Gastrocnemius medialis (tissue), 4 donors: ENCODE measurements around the gene C11orf21. TPM values are rescaled to one million over a fixed set of nuclear protein-coding genes. Genes with fewer than 3 reads are reported as not detected.

ENCODE experiments used
- ATAC-seq, 2 donors: fragments of 150-250 bp; one replicate each; pipeline ENCODE4 v1.9.1; 2016
- DNase-seq, 2 donors: peaks; one replicate each; pipeline ENCODE4 v3.0.0-alpha.2; 2019
- H3K27ac ChIP-seq, 4 donors: fragments of 200-600 bp; sonication (generic); 1 replicate in 1 of 4; 2 replicates in 3 of 4; pipeline ENCODE4 v1.5.1; 2016 to 2018; ENCODE audit warnings: mild to moderate bottlenecking in 2 of 4, moderate library complexity in 1 of 4
- H3K27me3 ChIP-seq, 3 donors: fragments of 200-600 bp; sonication (generic) in 2 of 3; 1 replicate in 1 of 3; 2 replicates in 2 of 3; pipeline versions ENCODE4 v1.5.1 to v1.6.0; 2016 to 2019; ENCODE audit warnings: mild to moderate bottlenecking in 1 of 3, moderate library complexity in 1 of 3
- H3K36me3 ChIP-seq, 2 donors: fragments of 200-600 bp; sonication (generic) in 1 of 2; one replicate each; pipeline ENCODE4 v1.5.1; 2017 to 2018
- H3K4me1 ChIP-seq, 2 donors: fragments of 200-600 bp; sonication (generic) in 1 of 2; one replicate each; pipeline ENCODE4 v1.5.1; 2016 to 2017; ENCODE audit warnings: mild to moderate bottlenecking in 2 of 2
- H3K4me3 ChIP-seq, 4 donors: fragments of 200-600 bp; sonication (generic) in 3 of 4; 1 replicate in 1 of 4; 2 replicates in 3 of 4; pipeline ENCODE4 v1.5.1; 2016 to 2019; ENCODE audit warnings: mild to moderate bottlenecking in 2 of 4
- H3K9me3 ChIP-seq, 3 donors: fragments of 200-600 bp; sonication (generic) in 2 of 3; 1 replicate in 1 of 3; 2 replicates in 2 of 3; pipeline ENCODE4 v1.5.1; 2016 to 2019
- CTCF ChIP-seq, 5 experiments: fragments of 450-650 bp in 3 of 5; fragments of 200-600 bp in 2 of 5; sonication (generic) in 2 of 5; IDR thresholded peaks in 4 of 5; conservative IDR thresholded peaks in 1 of 5; 1 replicate in 4 of 5; 2 replicates in 1 of 5; pipeline ENCODE4 v1.5.1; 2016 to 2019; ENCODE audit warnings: antibody characterized with exemption in 5 of 5, mild to moderate bottlenecking in 3 of 5, moderate library complexity in 3 of 5
- POLR2A ChIP-seq, 2 donors: fragments of 450-650 bp; IDR thresholded peaks; one replicate each; pipeline ENCODE4 v1.6.1; 2017; ENCODE audit warnings: antibody characterized with exemption in 2 of 2, mild to moderate bottlenecking in 2 of 2, moderate library complexity in 2 of 2
- in situ Hi-C, 4 donors: fragments of 200-750 bp; cut with MboI; loops; one replicate each; pipeline versions ENCODE4 v1.15.0 to v1.8.0; 2017; ENCODE audit warnings: low sequenced_read_pairs in 4 of 4
- intact Hi-C: fragments of 100-400 bp; cut with DNase I; formaldehyde crosslinking; loops from one replicate; pipeline ENCODE4 v1.15.1; 2023; ENCODE audit warnings: low total_unique reads
- total RNA-seq, 4 donors: library from RNA; depleted of rRNA; stranded (reverse); fragments of >200 nt; gene quantifications; one replicate each; pipeline versions ENCODE4 v1.1.0 to v1.2.3, GENCODE V29; 2016

C11orf21 gene
- total RNA-seq, 4 donors from 2014 or later, result 0.10 TPM; not detected in 3

- no peak overlapping the region for H3K27ac ChIP-seq
These were observed 35.7 kb downstream of the C11orf21 start for GRCh38 chr11:2265854-2266585.

GRCh38 chr11:2265396-2265795 lies 36.3 kb downstream of the C11orf21 start:
- intact Hi-C loops, result no loop called here
- H3K27me3 ChIP-seq, result peaks cover 20 to 29% (median 27%) of the 10 kb centered on the region in 3 donors
- ATAC-seq (no peak), DNase-seq (no peak)
- no peaks in the 10 kb centered on the region for H3K4me1 ChIP-seq
- H3K4me3 ChIP-seq, result no peak overlapping the region
- in situ Hi-C loops, result no loop called here
- TF ChIP-seq CTCF (IDR thresholded peaks at IDR 0.05 in 4 of 5, conservative IDR thresholded peaks at IDR 0.05 in 1 of 5) (no peak), POLR2A (IDR thresholded peaks at IDR 0.05) (no peak)
- H3K36me3 ChIP-seq, result no peaks in the 10 kb centered on the region
- H3K27ac ChIP-seq, result no peak overlapping the region
- H3K9me3 ChIP-seq, result no peaks in the 10 kb centered on the region

More at GRCh38 chr11:2265854-2266585, 35.7 kb downstream of the C11orf21 start:
- intact Hi-C loops, result no loop called here
- in situ Hi-C loops, result no loop called here
- H3K9me3 ChIP-seq, result no peaks in the 10 kb centered on the region
- ATAC-seq (no peak), DNase-seq (no peak)
- no peak overlapping the region for H3K4me3 ChIP-seq
- H3K4me1 ChIP-seq, result no peaks in the 10 kb centered on the region
- peaks cover 25 to 35% (median 30%) of the 10 kb centered on the region in 3 donors for H3K27me3 ChIP-seq
- no peak for TF ChIP-seq POLR2A (IDR thresholded peaks at IDR 0.05)
- H3K36me3 ChIP-seq, result no peaks in the 10 kb centered on the region

GRCh38 chr11:2264366-2265053 lies 37.2 kb downstream of the C11orf21 start:
- H3K27ac ChIP-seq, result no peak overlapping the region
- TF ChIP-seq CTCF (IDR thresholded peaks at IDR 0.05 in 4 of 5, conservative IDR thresholded peaks at IDR 0.05 in 1 of 5), result no peak
- no peak for TF ChIP-seq POLR2A (IDR thresholded peaks at IDR 0.05)
- H3K27me3 ChIP-seq, result peaks cover 18 to 31% (median 24%) of the 10 kb centered on the region in 3 donors
- DNase-seq, result no peak
- ATAC-seq, result no peak
- H3K9me3 ChIP-seq, result no peaks in the 10 kb centered on the region
- intact Hi-C loops, result no loop called here
- in situ Hi-C loops, result no loop called here
- H3K36me3 ChIP-seq, result no peaks in the 10 kb centered on the region
- no peak overlapping the region for H3K4me3 ChIP-seq
- no peaks in the 10 kb centered on the region for H3K4me1 ChIP-seq

GRCh38 chr11:2263724-2264360 lies 37.9 kb downstream of the C11orf21 start:
- Histone ChIP-seq H3K36me3 (no peaks in the 10 kb centered on the region), H3K27ac (no peak overlapping the region), H3K4me3 (no peak overlapping the region), H3K27me3 (peaks cover 13 to 25% (median 18%) of the 10 kb centered on the region in 3 donors), H3K4me1 (no peaks in the 10 kb centered on the region), H3K9me3 (no peaks in the 10 kb centered on the region)
- TF ChIP-seq POLR2A (IDR thresholded peaks at IDR 0.05) (no peak), CTCF (IDR thresholded peaks at IDR 0.05 in 4 of 5, conservative IDR thresholded peaks at IDR 0.05 in 1 of 5) (no peak)
- no peak for DNase-seq
- no peak for ATAC-seq
- in situ Hi-C loops (no loop called here), intact Hi-C loops (no loop called here)

- peaks cover 5 to 18% (median 11%) of the 10 kb centered on the region in 3 donors for H3K27me3 ChIP-seq
- H3K4me3 ChIP-seq, result no peak overlapping the region
- no peak overlapping the region for H3K27ac ChIP-seq
- H3K9me3 ChIP-seq, result no peaks in the 10 kb centered on the region
- TF ChIP-seq POLR2A (IDR thresholded peaks at IDR 0.05), result no peak
- TF ChIP-seq CTCF (IDR thresholded peaks at IDR 0.05 in 4 of 5, conservative IDR thresholded peaks at IDR 0.05 in 1 of 5), result no peak
- H3K36me3 ChIP-seq, result no peaks in the 10 kb centered on the region
- ATAC-seq (no peak), DNase-seq (no peak)
- H3K4me1 ChIP-seq, result no peaks in the 10 kb centered on the region
- intact Hi-C loops, result no loop called here
- in situ Hi-C loops, result no loop called here
These were observed 38.6 kb downstream of the C11orf21 start for GRCh38 chr11:2263071-2263565.
